ENCODE measurements around the gene ZNF584. TPM values are rescaled to one million over a fixed set of nuclear protein-coding genes. Genes with fewer than 3 reads are reported as not detected.
"Not testable (repeated sequence)": the region's sequence is repeated elsewhere in the genome, so short reads cannot be mapped to it uniquely, and the experiment has no call there.

Gene ZNF584
- polyA plus RNA-seq, 6 donors from 2014 or later, result 3.6 to 6.2 (median 4.5) TPM

GRCh38 chr19:58440556-58440955 is 32.1 kb downstream of the ZNF584 start:
- peaks cover 28 to 44% (median 33%) of the 10 kb centered on the region in 3 donors for H3K4me1 Mint-ChIP-seq
- H3K4me3 Mint-ChIP-seq, result peak overlapping the region; percentile 88 to 100 (median 98)
- DNase-seq (no peak), ATAC-seq (ENCODE audit: low read depth in 2 of 2) (no peak)
- peak overlapping the region; percentile 97 to 99 (median 99) for H3K27ac Mint-ChIP-seq
- H3K9me3 Mint-ChIP-seq, result peaks cover 19 to 53% (median 40%) of the 10 kb centered on the region in 7 donors
- peaks cover 25 to 61% of the 10 kb centered on the region in 2 donors for H3K36me3 Mint-ChIP-seq
- peaks cover 0 to 14% (median 8%) of the 10 kb centered on the region in 3 donors for H3K27me3 Mint-ChIP-seq

- H3K27ac Mint-ChIP-seq; ATAC-seq (ENCODE audit: low read depth in 2 of 2); DNase-seq: not testable (repeated sequence)
- Mint-ChIP-seq H3K9me3 (peaks cover 16 to 32% (median 24%) of the 10 kb centered on the region in 7 donors), H3K4me1 (peaks cover 22 to 34% (median 25%) of the 10 kb centered on the region in 3 donors), H3K36me3 (peaks cover 3 to 50% of the 10 kb centered on the region in 2 donors), H3K27me3 (peaks cover 8 to 31% (median 23%) of the 10 kb centered on the region in 3 donors), H3K4me3 (peak overlapping the region in 1 of 8 donors; percentile 54)
Measured at GRCh38 chr19:58442986-58443385, 34.5 kb downstream of the ZNF584 start.

- H3K27ac Mint-ChIP-seq; ATAC-seq (ENCODE audit: low read depth in 2 of 2); DNase-seq; H3K4me3 Mint-ChIP-seq: not testable (repeated sequence)
- peaks cover 12 to 34% (median 27%) of the 10 kb centered on the region in 3 donors for H3K27me3 Mint-ChIP-seq
- peaks cover 4 to 12% (median 8%) of the 10 kb centered on the region in 7 donors for H3K9me3 Mint-ChIP-seq
- H3K4me1 Mint-ChIP-seq, result peaks cover 18 to 21% (median 20%) of the 10 kb centered on the region in 3 donors
- H3K36me3 Mint-ChIP-seq, result peaks cover 0 to 24% of the 10 kb centered on the region in 2 donors
Measured at GRCh38 chr19:58448860-58449259, 40.4 kb downstream of the ZNF584 start.

GRCh38 chr19:58449980-58450379 is 41.5 kb downstream of the ZNF584 start:
- peaks cover 0 to 26% of the 10 kb centered on the region in 2 donors for H3K36me3 Mint-ChIP-seq
- H3K4me1 Mint-ChIP-seq, result peaks cover 18 to 21% (median 20%) of the 10 kb centered on the region in 3 donors
- H3K4me3 Mint-ChIP-seq, result peak overlapping the region in 2 of 8 donors; percentile 87 to 91
- peaks cover 12 to 23% (median 20%) of the 10 kb centered on the region in 3 donors for H3K27me3 Mint-ChIP-seq
- not testable (repeated sequence) for DNase-seq; ATAC-seq (ENCODE audit: low read depth in 2 of 2)
- peaks cover 0 to 12% (median 8%) of the 10 kb centered on the region in 7 donors for H3K9me3 Mint-ChIP-seq
- peak overlapping the region in 2 of 6 donors; percentile 59 to 87 for H3K27ac Mint-ChIP-seq

- Mint-ChIP-seq H3K9me3 (peaks cover 0 to 12% (median 8%) of the 10 kb centered on the region in 7 donors), H3K36me3 (peaks cover 0 to 26% of the 10 kb centered on the region in 2 donors), H3K27ac (peak overlapping the region; percentile 87 to 98 (median 93)), H3K4me3 (peak overlapping the region; percentile 87 to 97 (median 91)), H3K4me1 (peaks cover 18 to 21% (median 20%) of the 10 kb centered on the region in 3 donors), H3K27me3 (peaks cover 12 to 22% (median 20%) of the 10 kb centered on the region in 3 donors)
- DNase-seq (no peak), ATAC-seq (ENCODE audit: low read depth in 2 of 2) (peak in 1 of 2 donors; percentile 17)
Measured at GRCh38 chr19:58450856-58451357, 42.5 kb downstream of the ZNF584 start.

- peak; percentile 96 for DNase-seq
- Mint-ChIP-seq H3K9me3 (peaks cover 0 to 12% (median 8%) of the 10 kb centered on the region in 7 donors), H3K4me1 (peaks cover 18 to 21% (median 20%) of the 10 kb centered on the region in 3 donors), H3K27me3 (peaks cover 12 to 18% (median 16%) of the 10 kb centered on the region in 3 donors), H3K27ac (peak within 1 kb of the TSS; percentile 87 to 98 (median 94)), H3K4me3 (peak within 1 kb of the TSS; percentile 87 to 97 (median 91)), H3K36me3 (peaks cover 0 to 25% of the 10 kb centered on the region in 2 donors)
- ATAC-seq (ENCODE audit: low read depth in 2 of 2), result peak; percentile 95 to 96
Measured at GRCh38 chr19:58451358-58452101, 43.1 kb downstream of the ZNF584 start, which contains the start of gene ZNF324B. Gene ZNF324B, plus strand, starts transcription at chr19:58451622. Its CDS starts 2,080 bp downstream, at chr19:58453702.

- Mint-ChIP-seq H3K4me3 (peak overlapping the region in 4 of 8 donors; percentile 38 to 80 (median 53)), H3K4me1 (peaks cover 18 to 21% (median 20%) of the 10 kb centered on the region in 3 donors), H3K27me3 (no peaks in the 10 kb centered on the region), H3K9me3 (peaks cover 0 to 6% (median 0%) of the 10 kb centered on the region in 7 donors), H3K36me3 (peaks cover 0 to 20% of the 10 kb centered on the region in 2 donors), H3K27ac (no peak overlapping the region)
- ATAC-seq (ENCODE audit: low read depth in 2 of 2) (no peak), DNase-seq (no peak)
Measured at GRCh38 chr19:58453743-58454142, 45.3 kb downstream of the ZNF584 start.

- no peak for ATAC-seq (ENCODE audit: low read depth in 2 of 2)
- Mint-ChIP-seq H3K4me1 (peaks cover 18 to 24% (median 21%) of the 10 kb centered on the region in 3 donors), H3K36me3 (peaks cover 0 to 21% of the 10 kb centered on the region in 2 donors), H3K27me3 (no peaks in the 10 kb centered on the region), H3K27ac (no peak overlapping the region), H3K9me3 (peaks cover 0 to 2% (median 0%) of the 10 kb centered on the region in 7 donors), H3K4me3 (peak overlapping the region in 1 of 8 donors; percentile 80)
- no peak for DNase-seq
Measured at GRCh38 chr19:58455306-58455705, 46.9 kb downstream of the ZNF584 start.

- Mint-ChIP-seq H3K4me1 (peaks cover 12 to 16% (median 13%) of the 10 kb centered on the region in 3 donors), H3K27ac (no peak overlapping the region), H3K9me3 (peaks cover 0 to 2% (median 0%) of the 10 kb centered on the region in 7 donors), H3K36me3 (peaks cover 0 to 21% of the 10 kb centered on the region in 2 donors), H3K27me3 (no peaks in the 10 kb centered on the region), H3K4me3 (no peak overlapping the region)
- DNase-seq (no peak), ATAC-seq (ENCODE audit: low read depth in 2 of 2) (no peak)
Measured at GRCh38 chr19:58456111-58456510, 47.7 kb downstream of the ZNF584 start.

- H3K27ac Mint-ChIP-seq, result peak overlapping the region in 1 of 6 donors; percentile 32
Measured at GRCh38 chr19:58460039-58460438, 51.6 kb downstream of the ZNF584 start.

GRCh38 chr19:58466089-58466759 is 57.8 kb downstream of the ZNF584 start:
- peaks cover 19 to 41% (median 19%) of the 10 kb centered on the region in 3 donors for H3K4me1 Mint-ChIP-seq
- H3K9me3 Mint-ChIP-seq, result no peaks in the 10 kb centered on the region
- no peak for DNase-seq

More at GRCh38 chr19:58460039-58460438, 51.6 kb downstream of the ZNF584 start:
- H3K9me3 Mint-ChIP-seq, result peaks cover 0 to 2% (median 0%) of the 10 kb centered on the region in 7 donors
- peaks cover 0 to 11% (median 4%) of the 10 kb centered on the region in 3 donors for H3K4me1 Mint-ChIP-seq
- ATAC-seq (ENCODE audit: low read depth in 2 of 2), result no peak
- peaks cover 0 to 13% of the 10 kb centered on the region in 2 donors for H3K36me3 Mint-ChIP-seq
- DNase-seq, result no peak
- no peaks in the 10 kb centered on the region for H3K27me3 Mint-ChIP-seq
- no peak overlapping the region for H3K4me3 Mint-ChIP-seq

GRCh38 chr19:58466760-58467589 is 58.5 kb downstream of the ZNF584 start, which contains the start of gene ZNF324:
Gene ZNF324, plus strand, starts transcription at chr19:58467080. Its CDS starts 2,106 bp downstream, at chr19:58469186.
- H3K27me3 Mint-ChIP-seq, result no peaks in the 10 kb centered on the region
- no peaks in the 10 kb centered on the region for H3K36me3 Mint-ChIP-seq
- H3K27ac Mint-ChIP-seq, result peak within 1 kb of the TSS; percentile 67 to 95 (median 80)
- H3K9me3 Mint-ChIP-seq, result no peaks in the 10 kb centered on the region
- peaks cover 19 to 41% (median 19%) of the 10 kb centered on the region in 3 donors for H3K4me1 Mint-ChIP-seq
- peak within 1 kb of the TSS; percentile 84 to 94 (median 88) for H3K4me3 Mint-ChIP-seq
- ATAC-seq (ENCODE audit: low read depth in 2 of 2) (peak; percentile 96 to 97), DNase-seq (peak; percentile 95)

More at GRCh38 chr19:58466089-58466759, 57.8 kb downstream of the ZNF584 start:
- H3K4me3 Mint-ChIP-seq, result peak overlapping the region; percentile 84 to 93 (median 88)
- H3K27ac Mint-ChIP-seq, result peak overlapping the region in 3 of 6 donors; percentile 74 to 91 (median 86)
- H3K36me3 Mint-ChIP-seq, result no peaks in the 10 kb centered on the region
- peak; percentile 3 to 8 for ATAC-seq (ENCODE audit: low read depth in 2 of 2)
- H3K27me3 Mint-ChIP-seq, result no peaks in the 10 kb centered on the region
